GM18907 (cell line): ENCODE results near the gene SH3RF3.

ENCODE experiments used
- ATAC-seq: cut with Tn5 transposase; IDR thresholded peaks from one replicate; pipeline ENCODE4 v1.9.1; 2021; ENCODE audit warnings: mild to moderate bottlenecking, moderate library complexity; ENCODE audit not compliant: unreplicated experiment

SH3RF3 gene

DNA sequence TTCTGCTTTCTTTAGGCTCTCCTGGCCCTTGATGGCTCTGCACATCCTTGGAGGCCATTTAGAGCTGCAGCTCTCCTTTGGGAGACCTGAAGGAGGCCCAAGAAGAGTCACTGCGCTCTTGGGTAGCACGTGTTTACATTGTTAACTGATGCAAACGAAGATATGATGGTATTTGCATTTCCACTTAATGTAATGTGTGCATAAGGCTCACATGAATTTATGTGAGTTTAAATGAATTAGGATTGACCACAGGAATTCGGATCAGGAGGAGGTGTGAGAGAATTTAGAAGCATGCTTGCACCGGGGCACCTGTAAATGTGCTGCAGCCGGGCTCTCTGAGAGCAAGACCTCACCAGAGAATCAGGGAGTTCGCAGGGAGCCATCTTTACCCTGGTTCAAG is 7.5 kb downstream of the SH3RF3 start:
- ATAC-seq = no peak

DNA sequence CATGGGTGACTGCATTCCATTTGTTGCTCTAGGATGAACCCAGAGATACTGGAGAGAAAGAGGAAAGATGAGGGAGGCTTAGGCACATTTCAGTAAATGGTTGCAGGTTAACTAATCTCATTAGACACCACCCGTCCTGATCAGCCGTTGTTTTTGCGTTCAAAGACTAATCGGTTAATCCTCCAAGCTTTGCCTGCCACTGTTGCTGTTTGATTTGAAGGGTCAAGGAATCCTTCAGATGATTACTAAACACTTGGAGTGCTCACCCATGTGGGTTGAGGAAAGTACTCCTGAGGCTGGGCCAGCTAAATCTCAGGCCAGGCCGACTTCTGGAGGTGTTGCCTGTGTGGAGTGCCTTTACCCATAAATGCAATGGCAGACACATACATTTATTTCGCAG is 8.6 kb downstream of the SH3RF3 start:
- ATAC-seq = no peak

DNA sequence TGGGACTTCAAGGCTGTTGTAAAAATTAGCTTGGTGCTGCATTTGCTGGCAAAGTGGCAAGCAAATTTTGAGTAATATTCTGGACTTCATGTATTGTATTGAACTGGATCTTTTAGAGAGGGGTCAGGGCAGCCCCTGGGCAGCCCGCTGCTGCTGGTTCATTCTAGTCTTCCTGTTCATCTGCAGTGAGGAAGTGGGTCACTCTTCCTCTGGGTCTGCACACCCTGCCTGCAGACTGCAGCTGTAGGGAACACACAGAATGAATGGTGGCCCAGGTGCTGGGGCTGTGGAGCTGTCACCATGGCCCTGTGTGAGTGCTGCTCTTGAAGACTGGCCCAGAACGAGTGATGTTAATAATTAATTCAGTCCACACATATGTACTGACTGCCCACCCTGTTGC is 9.4 kb downstream of the SH3RF3 start:
- ATAC-seq = no peak

DNA sequence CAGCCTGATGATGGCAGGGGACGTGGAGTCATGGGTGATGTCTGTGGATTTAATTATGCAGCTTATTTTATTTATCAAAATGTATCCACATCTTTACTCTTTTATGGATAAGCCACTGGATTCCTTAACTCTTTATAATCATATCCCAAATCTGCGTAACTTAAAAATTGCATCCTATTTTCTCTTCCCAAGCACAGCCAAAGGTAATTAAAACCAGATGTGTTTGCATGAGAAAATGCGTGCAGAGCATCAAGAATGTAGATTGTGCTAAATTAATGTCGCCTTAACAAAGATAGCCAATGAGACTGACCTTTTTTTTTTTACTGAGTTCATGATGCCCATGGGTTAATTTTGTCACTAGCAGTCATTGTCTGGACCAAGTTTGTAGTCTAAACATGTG is 10.0 kb downstream of the SH3RF3 start:
- ATAC-seq = no peak

DNA sequence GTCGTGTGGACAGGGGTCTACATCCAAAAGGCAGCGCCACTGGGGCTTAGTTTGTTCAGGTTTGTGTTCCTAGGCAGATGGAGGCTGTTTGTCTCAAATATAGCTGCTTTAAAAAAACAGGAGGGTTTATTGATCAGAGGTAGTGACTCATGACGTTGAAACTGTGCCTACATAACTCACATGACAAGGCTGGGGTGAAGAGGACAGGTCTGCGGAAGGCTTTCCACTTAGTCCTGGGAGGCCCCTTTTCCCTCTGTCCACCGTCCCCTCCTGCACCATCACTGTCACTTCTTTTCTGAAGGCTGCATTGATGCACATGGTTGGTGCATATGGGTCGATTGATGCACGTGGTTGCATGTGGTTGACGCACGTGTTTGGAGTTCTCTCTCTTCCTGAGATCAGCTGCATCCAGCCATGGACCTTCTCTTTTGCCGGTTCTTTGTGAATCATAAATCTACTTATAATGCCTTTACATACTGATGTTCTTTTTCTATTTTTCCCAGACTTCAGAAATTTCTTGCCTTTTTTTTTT is 10.9 kb downstream of the SH3RF3 start:
- no peak for ATAC-seq

DNA sequence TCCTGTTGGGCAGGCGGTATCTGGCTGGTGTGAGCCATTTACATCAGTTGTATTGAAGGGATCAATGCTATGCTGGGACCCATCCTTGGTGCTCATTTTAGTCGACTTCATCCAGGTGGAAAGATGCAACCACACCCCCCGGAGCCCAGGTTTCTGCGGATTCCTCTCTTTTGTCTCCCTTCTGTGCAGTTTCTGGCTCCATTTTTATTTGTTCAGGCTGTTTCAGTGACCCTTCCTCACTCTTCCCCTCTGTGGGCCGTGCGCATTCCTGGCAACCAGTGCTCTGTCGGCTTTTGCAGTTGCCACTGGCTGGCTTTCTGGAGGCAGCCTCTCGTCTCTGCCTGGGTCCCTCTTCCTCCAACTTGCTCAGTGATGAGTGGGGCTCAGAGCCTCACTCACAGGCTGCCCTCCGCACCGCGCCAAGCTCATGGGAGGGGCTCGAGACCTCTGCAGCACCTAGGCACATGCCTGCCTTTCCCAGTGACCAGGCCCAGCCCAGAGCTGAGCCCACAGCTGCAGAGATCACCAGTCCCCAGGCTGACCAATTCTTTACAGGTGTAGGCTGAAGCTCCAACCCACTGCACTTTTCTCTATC is 12.1 kb downstream of the SH3RF3 start:
- ATAC-seq = no peak

DNA sequence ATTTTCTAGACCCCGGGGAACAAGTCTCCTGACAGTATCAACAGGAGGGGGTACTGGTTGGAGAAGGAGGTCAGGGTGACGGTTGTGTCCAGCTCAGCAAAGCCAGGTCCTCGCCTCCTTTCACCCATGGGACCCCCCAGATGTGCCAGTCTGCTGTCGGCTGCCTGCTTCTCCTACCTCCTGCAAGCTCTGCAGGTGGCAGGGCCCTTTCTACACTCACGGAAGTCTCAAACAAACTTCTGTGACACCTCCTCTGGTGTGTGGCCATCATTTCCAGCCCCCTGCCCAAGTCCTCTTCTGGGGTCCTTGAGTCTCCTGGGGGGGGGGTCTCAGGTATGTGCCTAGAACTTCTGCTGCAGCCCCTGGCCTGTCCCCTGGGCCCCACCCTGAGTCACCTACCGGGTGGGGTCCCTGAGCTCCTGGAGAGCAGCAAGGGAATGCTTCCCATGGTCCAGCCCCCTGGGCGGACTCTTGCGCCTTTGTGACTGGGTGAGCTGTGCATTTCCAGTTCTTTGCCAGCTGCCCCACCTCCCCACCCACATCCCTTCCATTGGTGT is 12.8 kb downstream of the SH3RF3 start:
- no peak for ATAC-seq

DNA sequence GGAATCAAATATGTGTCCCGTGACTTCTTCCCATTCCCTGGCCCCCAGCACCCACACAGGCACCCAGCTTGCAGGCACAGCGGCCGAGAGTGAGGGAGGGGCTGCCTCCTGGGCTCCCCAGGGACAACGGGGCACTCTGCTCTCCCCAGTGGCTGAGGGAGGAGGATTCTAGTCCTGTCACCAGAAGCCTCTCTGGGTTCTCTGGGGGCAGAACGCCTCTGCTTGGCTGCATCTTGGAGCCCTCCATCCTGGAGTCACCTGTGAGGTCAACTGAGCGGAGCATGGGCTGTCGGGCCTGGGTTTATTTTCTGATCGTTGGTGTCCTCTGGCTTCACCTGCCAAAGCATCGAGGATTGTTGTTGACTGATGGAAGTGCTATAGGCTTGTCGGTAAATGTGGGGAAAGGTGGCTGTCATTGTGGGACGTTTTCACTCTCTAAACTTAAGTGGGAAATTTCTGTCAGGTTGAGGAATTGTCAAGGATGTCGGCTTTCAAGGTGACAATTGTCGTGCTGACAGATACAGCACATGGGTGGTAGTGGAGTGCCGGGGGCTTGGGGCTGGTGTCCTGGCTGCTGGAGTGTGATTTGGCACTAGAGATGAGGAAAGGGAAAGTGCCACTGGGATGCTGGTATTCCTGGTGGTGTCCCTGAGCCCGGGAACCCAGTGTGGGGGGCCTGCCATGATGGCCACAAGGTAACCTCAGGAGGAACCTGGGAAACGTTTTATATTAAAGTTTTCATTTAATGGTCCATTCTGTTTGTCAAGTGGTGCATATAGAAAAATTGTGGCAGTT is 13.6 kb downstream of the SH3RF3 start:
- no peak for ATAC-seq

DNA sequence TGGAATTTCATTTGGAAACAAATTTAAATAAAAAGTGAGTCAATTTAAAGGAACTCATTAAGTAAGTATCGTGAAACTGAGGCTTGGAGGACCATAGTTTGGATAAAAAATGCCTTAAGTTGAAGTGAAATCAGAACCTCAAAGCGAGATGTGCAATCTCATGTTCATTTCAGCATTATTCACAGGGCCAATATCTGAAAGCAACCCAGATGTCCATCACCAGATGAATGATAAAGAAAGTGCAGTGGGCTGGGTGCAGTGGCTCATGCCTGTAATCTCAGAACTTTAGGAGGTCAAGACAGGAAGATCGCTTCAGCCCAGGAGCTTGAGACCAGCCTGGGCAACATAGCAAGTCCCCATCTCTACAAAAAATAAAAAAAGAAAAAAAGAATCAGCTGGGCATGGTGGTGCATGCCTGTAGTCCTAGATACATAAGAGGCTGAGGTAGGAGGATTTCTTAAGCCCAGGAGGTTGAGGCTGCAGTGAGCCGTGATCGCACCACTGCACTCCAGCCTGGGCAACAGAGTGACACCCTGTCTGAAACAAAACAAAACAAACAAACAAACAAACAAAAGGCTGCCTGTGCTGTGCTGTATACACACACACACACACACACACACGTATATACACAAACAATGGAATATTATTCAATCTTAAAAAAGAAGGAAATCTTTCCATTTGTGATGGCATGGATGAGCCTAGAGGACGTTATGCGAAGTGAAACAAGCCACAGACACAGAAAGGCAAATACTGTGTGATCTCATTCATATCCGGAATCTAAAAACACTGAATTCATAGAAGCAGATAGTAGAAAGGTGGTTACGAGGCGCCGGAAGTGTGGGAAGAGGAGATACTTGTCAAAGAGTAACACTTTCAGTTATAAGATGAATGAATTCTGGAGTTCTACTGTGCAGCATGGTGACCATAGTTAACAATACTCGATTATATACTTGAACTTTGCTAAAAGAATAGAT is 14.5 kb downstream of the SH3RF3 start:
- ATAC-seq = peak; percentile 59

DNA sequence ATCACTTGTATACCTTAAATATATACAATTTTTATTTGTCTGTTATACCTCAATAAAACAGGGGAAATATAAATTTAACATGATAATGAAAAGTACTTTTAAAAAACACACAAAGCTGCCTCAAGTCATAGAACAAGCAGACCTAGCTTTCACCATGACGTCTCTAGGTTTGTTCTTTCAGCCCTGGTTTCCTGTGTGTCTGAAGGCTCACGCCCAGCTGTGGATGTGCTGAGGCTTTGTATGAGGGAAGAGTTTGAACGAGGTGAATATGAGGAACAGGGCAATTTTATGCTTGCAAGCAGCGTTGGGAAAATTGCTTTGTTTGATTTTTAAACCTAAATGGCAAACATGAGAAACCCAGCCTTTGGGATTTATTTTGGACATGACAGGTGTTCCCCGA is 15.3 kb downstream of the SH3RF3 start:
- ATAC-seq = peak; percentile 53

DNA sequence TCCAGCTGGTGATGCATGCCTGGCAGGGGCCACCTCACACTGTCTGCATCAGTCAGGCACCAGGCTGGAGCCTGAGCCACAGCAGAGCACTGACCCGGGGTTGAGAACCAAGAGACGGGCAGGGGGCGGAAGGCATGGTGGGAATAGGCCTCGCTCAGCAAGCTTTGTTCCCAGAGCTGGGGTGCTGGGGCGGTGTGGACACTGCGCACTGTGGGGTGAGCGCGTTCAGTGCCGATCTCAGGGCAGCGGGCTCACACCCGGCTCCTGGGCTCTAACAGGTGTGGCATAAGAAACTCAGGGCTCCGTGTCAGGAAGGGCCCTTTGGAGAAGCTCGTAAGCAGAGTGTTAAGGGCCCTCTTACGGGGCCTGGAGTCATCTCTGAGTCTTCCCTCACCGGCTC is 15.7 kb downstream of the SH3RF3 start:
- no peak for ATAC-seq

DNA sequence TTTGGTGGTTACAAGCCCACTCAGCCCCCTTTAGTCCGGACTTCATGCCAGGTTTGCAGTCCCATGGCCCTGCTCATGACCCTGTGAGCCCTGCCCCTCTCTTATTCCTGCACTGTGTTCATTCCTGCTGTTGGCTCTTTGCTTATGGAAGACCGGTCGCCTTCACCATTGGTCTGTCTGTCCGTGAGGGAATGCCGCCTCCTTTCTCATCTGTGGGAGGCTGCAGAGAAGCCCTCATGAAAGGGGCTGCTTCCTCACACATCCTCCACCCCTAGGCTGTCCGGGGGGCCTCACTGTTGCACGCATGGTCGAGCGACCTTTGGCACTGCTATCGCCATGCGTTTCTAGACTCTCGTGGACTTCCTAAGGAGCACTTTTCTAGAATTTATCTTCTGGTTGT is 16.3 kb downstream of the SH3RF3 start:
- no peak for ATAC-seq

DNA sequence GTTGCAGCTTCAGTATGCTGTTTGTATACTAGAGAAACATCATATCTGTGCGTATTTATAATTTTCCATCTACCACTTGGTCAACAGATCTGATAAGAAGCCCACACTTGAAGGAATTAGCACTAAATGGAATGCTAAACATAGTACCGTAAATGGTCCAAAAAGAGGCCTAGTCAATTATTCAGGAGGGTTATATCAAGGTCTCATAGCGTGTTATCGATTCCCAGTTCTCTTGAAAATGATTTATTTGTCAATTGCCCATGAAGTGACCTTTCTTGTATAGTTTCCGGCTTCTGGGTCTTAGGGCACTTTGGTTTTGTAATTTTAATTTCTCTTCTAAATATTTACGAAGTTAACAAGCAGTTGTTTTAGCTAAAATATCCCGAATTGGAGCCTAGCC is 18.4 kb downstream of the SH3RF3 start:
- ATAC-seq = no peak

DNA sequence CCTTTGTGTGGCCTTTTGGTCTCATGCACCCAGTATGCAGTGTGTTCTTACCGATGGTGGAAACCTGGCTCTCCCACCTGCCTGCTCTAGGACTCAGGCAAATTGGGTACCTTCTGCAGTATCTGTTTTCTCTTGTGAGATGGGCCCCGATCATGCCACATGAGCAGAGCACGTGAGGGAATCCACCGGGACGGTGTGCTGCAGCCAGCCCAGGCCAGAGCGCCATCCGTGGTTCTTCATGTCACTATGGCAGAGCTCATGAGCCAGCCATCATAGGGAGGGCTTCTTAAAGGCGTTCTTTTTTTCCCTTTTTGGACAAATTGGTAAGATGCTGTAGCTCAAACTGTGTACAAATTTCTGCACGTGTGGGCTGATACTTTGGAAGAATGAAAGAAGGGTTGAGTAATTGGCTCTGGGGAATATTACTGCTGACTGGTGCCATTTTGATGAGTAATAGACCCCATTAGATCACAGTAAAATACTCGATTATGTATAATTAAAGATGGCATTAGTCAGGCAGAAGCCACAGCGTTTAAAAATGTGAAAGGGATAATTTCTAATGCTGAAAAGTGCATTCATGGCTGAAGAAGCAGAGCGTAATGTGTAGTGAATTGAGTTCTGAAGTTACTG is 19.2 kb downstream of the SH3RF3 start:
- ATAC-seq = no peak

DNA sequence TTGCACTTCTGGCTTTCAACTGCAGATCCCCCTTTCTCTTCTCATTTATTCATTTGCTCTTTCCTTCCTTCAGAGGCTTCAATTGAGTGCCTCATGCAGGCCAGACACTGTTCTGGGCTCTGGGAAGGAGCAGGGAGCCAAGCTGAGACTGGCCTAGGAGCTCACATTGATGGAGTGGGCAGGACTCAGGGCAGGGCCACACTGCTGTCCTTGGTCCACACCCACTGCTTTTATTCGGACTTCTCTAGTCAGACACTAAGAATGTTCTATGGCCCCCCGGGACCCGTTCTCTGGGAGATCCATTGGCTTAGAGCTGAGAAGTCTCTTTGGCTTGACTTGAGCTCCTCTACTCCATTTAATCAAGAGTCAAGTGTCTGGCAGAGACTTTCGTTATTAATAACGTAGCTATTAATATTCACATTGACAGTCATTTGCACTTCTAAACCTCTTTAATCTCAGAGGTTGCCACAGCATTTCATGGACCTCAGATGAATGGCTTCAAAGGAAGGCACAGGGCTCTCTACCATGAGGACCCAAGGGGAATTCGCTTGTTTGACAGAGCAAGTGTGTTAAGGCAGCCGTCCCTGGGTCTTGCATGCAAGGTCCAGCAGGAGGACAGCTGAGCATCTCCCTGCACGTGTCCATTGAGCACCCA is 20.1 kb downstream of the SH3RF3 start:
- ATAC-seq = no peak

DNA sequence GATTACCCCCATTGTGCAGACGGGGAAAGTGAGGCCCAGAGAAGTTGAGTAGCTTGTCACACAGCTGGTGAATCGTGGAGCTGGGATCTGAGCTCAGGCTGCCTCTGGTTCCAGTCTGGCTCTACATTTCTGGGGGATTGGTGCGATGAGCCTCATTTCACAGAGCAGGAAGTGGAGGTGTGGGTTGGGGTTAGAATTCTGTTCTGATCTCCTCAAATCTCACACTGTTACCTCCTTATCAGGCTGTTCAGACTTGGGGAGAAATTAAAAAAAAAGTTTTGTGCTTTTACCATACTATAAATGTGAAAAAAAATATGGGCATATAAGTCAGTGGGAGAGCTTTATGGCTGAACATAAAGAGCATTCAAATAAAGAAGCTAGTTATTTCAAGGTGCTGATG is 21.6 kb downstream of the SH3RF3 start:
- no peak for ATAC-seq

DNA sequence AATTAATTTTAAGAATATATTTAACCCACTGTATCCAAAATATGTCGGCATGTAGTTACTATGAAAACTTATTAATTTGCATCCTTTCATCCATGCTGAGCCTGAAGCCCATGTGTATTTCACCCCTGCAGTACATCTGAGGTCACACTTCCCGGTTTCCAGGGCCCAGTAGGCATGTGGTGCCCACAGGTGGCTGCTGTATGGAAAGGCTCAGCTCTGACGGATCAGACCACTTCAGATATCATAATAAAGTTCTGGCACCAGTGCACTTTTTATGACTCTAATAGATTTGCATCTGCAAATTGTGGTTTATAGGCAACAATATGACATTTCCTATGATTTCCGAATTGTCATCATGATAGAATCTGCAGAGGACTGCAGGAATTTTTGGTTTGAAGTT is 22.5 kb downstream of the SH3RF3 start:
- no peak for ATAC-seq

DNA sequence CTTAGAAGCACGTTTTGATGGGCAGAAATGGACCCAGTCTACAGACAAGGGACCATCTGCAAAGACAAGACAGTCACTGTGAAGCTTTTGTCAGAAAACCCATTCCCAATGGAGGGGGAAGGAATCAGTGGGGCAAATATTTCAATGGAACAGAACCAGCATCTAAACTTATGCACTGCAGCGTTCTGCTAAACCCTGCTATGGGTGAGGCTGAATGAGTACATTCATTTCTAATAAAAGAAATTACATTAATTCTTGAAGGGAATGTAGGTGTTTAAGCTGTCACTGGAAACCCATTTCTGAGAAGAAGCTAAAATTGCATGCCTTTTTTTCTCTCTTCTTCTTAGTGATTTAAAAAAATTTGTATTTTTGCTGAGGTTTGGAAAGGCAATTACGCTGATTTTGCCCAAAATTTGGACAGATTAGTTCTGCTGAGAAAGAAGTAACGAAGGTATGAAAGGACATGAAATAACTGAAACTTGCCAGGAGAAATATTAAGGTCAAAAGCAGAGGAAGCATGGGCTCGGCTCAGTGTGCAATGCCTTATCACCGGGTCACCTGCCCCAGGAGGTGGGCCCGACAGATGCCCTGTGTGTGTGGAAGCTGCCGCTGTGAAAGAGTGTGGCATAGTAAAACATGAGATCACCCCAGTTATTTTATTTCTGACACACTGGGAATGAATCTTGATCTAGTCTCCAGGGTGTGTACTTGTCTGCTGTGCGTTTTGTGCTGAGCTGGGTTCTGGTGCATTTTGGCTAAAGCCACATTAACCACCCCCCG is 24.2 kb downstream of the SH3RF3 start:
- no peak for ATAC-seq

DNA sequence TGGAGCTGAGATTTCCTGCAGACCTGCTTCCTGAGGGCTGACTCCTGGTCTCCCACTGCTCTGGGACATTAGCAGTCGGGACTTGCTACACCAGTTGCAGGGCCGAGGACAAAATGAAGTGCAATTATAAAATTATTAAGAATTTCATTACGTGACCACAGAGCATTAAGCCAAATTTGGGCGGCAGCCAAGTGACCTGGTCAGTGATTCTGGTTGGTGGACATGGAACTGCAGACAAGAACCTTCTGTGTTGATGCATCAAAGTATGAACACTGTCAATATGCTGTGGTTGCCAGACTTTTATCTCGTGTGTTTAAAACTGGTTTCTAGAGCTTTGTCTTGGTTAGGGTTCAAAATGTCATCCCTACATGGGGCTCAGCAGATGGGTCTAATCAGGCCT is 24.8 kb downstream of the SH3RF3 start:
- ATAC-seq = no peak
